ENCODE measurements around the gene OR52A1.
"Not testable (repeated sequence)": the region's sequence is repeated elsewhere in the genome, so short reads cannot be mapped to it uniquely, and the experiment has no call there.

The OR52A1 gene

DNA sequence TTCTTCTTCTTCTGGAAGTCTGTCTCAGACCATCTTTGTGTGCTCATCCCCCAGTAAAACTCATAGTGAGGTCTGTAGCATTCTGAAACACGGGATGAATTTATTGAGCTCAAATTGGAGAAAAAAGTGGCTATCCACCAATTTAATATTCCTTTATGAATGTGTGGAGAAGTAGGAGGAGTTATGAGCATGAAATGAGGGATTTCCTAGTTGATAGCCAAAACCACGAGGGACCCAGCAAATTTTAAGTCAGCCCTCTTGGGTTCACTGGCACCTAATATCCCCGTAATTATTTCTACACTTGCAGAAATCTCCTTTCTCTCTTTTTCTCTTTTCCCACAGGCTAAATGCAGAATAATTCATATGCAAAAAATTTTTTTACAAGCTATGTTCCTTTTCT is at the start of gene OR52A1:
Gene OR52A1, minus strand, starts transcription at position 101 of the 400 bp plus-strand sequence. CDS start 2,388 bp downstream, outside the sequence.
- no peak for DNase-seq (ENCODE audit: low read depth, low spot score)

DNA sequence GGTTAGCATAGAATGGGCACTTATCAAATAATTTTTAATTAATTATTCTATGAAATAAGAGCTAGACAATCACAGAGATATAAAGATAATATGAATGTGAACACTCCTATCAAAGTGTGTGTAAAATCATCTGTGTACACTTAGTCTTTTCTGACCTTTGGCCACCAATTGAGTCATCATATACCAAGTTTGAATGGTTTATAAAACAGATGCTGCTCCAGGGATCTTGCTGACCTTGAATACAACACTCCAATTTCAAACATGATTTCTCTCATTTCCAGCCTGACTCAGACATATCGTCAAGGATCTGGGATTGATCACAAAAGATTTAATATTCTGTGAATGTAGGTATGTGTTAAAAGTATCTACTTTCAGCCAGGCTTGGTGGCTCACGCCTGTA is 48.8 kb upstream of the OR52A1 start:
- DNase-seq (ENCODE audit: low read depth, low spot score) = no peak

DNA sequence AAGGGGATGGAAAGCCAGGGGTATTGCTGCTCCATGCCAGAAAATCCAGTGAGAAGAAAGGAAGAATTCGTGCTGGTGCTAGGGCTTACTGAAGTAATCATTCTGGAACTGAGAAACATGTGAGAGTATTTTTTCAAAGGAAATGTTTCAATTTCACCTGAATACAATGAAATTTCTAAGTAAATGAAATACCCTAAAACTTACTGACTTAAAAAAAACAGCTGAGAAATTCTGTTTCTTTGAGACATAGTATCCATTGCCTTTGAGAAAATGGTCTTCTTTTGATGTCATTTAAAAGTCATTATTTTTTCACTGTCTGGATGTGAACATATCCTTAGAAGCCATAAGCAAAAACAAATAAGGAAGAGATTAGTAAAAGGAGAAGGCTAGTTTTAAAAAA is 46.0 kb upstream of the OR52A1 start, which contains the start of gene OR51V1:
Gene OR51V1, minus strand, starts transcription at position 101 of the 400 bp plus-strand sequence. Its CDS starts 0 bp downstream, at position 101.
- no peak for DNase-seq (ENCODE audit: low read depth, low spot score)

DNA sequence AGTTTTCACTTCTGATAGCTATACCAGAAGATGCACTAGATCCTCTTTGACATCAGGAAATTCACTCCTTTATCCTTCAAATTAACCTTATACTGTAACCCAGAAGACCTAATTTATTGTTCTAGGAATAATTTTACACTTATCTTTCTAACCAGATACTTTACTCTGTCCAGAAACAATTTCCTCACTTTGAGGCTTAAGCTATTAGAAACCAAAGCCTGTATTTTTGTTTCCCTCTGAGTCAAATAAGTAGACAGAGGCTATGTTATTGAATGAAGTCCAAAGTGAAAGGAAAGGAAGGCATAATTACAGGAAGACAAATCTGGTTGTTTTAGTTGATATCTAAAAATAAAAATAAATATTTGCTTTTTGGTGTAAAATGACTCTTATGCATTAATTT is 43.7 kb upstream of the OR52A1 start:
- DNase-seq (ENCODE audit: low read depth, low spot score) = no peak

DNA sequence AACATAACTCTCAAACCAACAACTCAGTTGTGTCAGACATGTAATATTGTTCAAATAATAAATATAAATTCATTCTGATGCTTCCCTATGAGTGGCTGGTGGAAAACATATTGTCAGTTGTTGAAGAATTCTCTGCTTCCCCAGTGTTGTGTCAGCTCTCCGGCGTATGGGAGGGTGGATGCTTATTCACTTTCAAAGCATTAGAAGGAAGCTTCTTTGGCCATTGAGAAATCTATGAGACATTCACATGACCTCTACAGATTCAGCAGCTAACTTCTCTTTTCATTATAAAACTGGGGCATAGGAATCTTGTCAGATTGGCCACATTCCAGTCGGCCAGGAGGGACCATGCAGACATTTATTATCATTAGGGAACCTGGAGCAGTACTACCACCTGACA is 43.0 kb upstream of the OR52A1 start:
- no peak for DNase-seq (ENCODE audit: low read depth, low spot score)

DNA sequence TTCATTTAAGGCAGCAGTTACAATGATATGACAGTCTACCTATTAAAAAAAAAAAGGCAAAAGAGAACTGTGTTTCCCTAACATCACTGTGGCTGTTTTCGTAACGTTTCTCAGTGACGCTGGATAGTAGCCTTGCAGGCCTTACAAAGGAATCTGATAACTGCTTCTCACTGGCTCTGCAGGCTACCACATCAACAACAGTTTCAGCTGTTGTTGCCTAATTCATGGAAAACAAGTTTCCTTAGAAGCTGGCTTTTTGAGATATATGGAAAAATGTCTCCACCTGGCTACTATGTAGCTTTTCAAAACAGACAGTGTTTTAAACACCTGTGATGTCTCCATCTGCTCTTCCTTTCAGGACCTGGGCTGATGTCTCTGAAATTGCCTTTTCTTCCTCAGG is 42.2 kb upstream of the OR52A1 start:
- DNase-seq (ENCODE audit: low read depth, low spot score) = no peak

DNA sequence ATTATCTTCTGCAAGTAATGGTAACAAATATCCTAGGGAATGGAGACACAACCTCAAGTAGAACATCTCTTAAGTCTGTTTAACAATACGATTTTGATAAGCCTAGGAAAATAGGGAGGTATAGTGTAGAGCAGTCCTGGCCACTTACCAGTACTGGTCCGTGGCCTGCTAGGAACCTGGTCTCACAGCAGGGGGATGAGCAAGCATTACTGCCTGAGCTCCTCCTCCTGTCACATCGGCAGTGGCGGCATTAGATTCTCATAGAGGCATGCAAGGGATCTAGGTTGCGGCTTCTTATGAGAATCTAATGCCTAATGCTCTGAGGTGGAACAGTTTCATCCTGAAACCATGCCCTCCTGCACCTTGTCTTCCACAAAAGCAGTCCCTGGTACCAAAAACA is 41.5 kb upstream of the OR52A1 start:
- no peak for DNase-seq (ENCODE audit: low read depth, low spot score)

DNA sequence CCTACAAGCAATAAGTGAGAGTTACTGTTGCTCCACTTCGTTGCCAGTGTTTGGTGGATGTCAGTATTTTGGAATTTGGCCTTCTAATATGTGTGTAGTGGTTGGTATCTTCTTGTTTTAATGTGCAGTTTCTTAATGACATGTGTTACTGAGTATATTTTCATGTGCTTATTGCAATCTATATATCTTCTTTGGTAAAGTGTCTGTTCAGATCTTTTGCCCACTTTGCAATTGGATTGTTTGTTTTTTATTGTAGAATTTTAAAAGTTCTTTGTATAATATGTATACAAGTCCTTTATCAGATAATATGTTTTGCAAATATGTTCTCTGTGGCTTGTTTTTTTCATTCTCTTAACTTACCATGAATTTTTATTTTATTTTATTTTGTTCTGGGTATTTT is 38.2 kb upstream of the OR52A1 start:
- DNase-seq (ENCODE audit: low read depth, low spot score) = no peak

DNA sequence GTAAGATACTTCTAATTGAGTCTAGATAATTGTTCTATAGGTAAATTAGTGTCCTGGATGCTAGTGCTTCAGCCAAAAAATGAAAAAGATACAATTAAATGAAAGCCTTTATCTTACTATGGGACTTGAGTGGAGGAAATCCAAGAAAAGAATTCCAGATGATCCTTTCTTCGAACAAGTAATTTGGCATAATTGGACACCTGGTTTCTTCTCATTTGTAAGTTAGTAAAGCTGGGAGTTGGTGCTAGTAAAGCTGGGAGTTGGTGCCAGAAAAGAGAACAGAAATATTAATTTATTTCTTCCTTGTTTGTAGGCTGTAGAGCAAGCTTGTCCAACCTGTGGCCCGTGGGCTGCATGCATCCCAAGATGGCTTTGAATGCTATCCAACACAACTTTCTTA is 33.6 kb upstream of the OR52A1 start:
- no peak for DNase-seq (ENCODE audit: low read depth, low spot score)

DNA sequence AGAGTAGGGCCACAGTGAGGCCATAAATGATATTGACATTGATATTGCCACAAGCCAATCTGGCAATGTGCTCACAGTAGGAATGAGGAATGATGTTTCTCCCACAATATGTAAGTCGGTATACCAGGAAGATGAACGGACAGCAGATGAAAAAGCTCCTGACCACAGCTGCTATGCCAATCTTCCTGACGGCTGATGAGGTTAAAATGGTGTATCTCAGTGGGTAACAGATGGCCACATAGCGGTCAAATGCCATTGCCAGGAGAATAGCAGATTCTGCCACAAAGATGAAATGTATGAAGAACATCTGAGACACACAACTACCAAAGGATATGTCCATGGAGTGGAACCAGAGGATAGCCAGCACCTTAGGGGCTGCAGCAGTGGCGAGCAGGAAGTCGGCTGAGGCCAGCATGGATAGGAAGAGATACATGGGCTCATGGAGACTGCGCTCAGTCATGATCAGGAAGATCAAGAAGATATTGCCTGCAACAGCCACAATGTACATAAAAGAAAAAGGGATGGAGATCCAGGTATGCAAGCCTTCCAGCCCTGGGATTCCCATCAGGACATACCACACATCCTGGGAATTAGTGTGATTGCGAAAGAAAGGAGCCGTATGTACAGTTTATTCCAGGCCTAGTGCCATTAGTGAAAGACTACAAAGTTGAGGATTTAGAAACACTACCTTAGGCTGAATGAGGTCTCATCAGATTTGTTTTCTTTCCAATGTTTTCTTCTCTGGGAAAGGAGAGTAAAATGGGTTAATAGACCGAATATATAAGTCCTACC is 23.7 kb upstream of the OR52A1 start:
- DNase-seq (ENCODE audit: low read depth, low spot score) = no peak

DNA sequence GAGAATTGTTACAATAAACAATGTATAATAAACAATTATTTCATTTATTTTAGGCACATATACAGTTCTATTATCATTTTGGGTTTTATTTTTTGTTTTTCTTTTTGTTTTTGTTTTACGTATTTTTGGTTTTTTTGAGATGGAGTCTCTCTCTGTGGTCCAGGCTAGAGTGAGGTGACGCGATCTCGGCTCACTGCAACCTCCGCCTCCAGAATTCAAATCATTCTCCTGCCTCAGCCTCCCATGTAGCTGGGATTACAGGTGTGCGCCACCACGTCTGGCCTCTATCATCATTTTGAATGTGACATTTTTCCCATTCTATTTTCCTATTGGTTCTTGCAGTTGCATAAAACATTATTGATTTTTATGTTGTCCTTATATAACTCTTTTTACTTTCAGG is 20.4 kb upstream of the OR52A1 start:
- DNase-seq (ENCODE audit: low read depth, low spot score) = no peak

DNA sequence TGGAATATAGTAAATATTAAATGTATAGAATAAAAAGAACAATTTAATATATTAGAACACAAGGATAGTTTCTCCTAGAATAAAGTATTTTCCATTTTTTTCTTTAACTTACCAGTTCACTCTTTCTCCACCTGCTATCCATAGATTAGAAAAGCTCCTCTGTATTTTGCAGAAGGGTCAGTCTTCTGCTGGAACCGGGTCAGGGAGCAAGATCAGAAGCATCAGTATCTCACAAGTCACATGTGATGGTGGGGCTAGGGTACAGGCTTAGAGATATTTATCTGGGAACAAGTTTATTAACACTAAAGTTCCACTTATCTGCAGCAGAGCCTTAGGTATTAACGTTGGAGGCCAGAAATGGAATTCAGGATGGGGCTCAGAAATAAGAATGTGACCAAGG is 17.3 kb upstream of the OR52A1 start:
- DNase-seq (ENCODE audit: low read depth, low spot score) = no peak

DNA sequence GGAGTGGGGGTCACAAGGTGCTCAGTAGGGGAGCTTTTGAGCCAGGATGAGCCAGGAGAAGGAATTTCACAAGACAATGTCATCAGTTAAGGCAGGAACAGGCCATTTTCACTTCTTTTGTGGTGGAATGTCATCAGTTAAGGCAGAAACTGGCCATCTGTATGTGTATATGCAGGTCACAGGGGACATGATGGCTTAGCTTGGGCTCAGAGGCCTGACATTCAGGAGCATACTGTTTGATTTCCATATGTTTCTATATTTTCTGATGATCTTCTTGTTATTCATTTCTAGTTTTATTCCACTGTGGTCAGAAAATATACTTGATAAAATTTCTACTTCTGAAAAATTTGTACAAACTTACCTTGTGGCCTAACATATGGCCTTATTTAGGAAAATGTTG is 11.3 kb upstream of the OR52A1 start:
- not testable (repeated sequence) for DNase-seq (ENCODE audit: low read depth, low spot score)

DNA sequence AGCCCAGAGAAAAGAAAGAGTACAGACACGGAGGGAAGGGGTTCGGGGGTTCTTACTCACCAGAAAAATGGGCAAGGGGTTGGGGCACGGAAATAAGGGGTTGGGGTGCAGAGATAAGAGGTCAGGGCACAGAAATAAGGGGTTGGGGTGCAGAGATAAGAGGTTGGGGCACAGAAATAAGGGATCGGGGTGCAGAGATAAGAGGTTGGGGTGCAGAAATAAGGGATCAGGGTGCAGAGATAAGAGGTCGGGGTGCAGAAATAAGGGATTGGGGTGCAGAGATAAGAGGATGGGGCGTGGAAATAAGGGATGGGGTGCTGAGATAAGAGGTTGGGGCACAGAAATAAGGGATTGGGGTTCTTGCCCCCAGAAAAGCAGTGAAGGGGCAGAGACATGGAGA is 10.2 kb upstream of the OR52A1 start:
- DNase-seq (ENCODE audit: low read depth, low spot score) = not testable (repeated sequence)

DNA sequence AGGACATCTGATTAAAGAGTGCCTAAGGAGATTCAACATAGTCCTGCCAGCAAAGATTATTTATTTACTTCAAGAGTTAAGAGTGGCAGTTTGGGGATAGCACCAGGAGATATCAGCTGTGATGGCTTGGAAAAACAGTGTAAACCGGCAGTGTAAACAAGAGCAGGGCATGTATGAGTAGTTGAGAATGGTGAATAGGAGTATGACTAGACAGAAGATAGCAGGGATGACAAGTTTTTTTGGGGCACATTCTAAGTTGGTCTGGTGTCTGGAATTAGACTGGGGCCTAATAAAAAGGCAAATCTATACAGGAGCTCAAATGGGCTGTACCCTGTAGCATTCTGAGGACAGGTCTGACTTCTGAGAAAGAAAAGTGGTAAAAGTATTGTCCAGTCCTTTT is 6.5 kb upstream of the OR52A1 start:
- DNase-seq (ENCODE audit: low read depth, low spot score) = not testable (repeated sequence)

DNA sequence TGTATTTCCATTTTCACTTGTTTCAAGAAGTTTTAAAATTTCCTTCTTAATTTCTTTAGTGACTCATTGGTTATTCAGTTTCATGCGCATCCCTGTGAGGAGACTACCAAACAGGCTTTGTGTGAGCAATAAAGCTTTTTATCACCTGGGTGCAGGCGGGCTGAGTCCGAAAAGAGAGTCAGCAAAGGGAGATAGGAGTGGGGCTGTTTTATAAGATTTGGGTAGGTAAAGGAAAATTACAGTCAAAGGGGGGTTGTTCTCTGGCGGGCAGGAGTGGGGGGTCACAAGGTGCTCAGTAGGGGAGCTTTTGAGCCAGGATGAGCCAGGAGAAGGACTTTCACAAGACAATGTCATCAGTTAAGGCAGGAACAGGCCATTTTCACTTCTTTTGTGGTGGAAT is 5.7 kb upstream of the OR52A1 start:
- DNase-seq (ENCODE audit: low read depth, low spot score) = not testable (repeated sequence)

DNA sequence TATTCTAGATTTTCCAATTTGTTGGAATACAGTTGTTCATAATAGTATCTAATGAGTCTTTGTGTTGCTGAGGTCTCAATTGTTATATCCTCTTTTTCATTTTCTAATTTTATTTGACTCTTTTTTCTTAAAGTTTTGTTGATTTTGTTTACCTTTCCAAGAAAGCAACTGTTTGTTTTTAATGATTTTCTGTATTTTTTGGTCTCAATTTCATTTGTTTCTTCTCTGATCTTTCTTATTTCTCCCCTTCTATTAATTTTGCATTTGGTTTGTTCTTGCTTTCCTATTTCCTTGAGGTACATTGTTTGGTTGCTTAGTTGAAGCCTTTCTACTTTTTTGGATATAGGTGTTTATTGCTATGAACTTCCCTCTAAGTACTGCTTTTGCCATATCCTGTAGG is 5.2 kb upstream of the OR52A1 start:
- DNase-seq (ENCODE audit: low read depth, low spot score) = no peak

DNA sequence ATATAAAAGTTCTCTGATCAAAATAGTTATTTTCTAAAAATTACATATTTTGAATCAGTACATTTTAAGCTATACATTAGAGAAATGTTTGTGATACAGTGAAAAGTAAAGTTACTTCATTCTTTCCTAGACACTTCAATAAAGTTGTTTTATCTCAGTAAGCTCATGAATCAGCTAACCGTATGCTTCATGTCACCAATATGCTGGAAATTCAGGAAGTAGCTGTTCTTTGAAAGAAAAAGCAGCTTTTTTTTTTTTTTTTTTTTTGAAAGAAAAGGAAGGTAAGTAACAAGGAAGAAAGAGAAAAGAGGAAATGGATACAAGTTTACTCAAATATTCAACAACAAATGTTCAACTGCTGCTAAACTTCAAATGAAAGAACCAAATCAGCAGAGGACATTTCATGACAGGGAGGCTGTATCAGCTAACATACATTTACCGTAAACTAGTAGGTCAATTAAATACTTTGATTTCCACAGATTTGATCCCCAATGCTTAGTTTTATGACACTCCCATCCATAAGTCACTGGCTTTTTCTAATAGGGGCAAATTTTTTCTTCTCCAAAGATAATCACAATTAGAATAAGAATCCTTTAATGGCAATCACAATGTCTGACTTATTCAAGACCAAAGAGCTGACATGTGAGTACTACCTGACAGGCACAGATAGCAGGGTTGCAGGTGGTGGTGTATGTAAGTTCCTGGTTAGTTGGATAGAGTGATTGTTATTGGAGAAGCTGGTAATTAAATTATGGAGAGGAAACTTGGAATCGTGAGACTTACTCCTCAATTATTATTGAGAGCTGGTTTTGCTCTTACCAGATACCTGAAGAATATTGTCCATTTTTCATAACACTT is 754 bp downstream of the OR52A1 start:
- no peak for DNase-seq (ENCODE audit: low read depth, low spot score)

DNA sequence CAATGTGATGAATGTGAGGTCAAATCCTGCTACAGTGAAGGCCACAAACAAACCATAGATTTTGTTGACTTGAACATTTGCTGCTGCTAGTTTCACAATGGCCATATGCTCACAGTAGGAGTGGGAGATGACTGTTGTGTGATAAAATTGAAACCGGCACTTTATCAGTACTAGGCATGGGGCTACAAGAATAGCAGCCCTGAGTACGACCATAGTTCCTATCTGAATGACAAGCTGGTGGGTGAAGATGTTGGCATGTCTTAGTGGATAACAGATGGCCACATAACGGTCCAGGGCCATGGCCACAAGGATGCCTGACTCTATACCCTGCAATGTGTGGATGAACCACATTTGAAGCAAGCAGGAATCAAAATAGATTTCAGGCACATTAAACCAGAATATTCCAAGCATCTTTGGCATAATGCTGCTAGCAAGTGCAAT is 2.8 kb downstream of the OR52A1 start:
- no peak for DNase-seq (ENCODE audit: low read depth, low spot score)

DNA sequence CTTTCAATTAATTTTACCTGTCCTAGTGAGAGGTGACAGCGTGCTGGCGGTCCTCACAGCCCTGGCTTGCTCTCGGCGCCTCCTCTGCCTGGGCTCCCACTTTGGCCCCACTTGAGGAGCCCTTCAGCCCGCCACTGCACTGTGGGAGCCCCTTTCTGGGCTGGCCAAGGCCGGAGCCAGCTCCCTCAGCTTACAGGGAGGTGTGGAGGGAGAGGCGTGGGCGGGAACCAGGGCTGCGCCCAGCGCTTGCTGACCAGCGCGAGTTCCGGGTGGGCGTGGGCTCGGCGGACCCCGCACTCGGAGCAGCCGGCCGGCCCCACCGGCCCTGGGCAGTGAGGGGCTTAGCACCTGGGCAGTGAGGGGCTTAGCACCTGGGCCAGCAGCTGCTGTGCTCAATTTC is 10.4 kb downstream of the OR52A1 start:
- DNase-seq (ENCODE audit: low read depth, low spot score) = not testable (repeated sequence)

DNA sequence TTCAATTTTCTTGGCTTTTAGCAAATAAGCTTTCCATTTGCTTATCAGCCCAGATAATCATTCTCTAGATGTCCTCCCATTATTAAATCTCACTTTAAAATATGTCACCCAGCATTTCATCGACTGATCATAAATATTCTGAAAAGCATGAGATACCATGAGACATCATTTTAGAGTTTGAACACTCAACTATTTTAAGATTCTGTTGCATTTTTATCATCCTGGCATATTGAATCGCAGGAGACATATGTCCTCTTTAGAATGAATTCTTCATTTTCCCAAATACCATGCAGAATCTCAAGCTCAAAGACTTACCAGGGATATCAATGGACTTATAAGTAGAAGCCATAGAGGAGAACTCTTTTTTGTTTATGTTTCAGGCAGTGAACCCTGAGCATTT is 16.6 kb downstream of the OR52A1 start, which contains the start of gene OR52A5:
Gene OR52A5, minus strand, starts transcription at position 361 of the 400 bp plus-strand sequence. CDS start 5,714 bp downstream, outside the sequence.
- DNase-seq (ENCODE audit: low read depth, low spot score) = no peak

DNA sequence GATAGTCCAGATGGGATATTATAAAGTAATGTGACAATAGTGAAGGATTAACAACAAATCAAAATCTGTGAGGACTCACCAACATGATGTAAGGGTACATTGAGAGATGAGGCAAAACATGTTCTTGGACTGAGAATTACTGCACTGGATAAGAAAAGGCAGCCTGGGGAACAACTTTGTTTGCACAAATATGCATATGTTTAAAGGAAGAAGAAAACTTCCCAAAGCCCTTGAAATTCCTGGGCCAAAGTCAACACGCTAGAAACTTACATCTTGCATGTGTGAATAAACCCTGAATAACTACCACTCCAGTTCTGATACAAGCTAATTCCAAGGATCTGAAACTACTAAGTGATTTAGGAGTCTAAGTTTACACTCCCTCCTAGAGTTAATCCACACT is 17.5 kb downstream of the OR52A1 start:
- no peak for DNase-seq (ENCODE audit: low read depth, low spot score)

DNA sequence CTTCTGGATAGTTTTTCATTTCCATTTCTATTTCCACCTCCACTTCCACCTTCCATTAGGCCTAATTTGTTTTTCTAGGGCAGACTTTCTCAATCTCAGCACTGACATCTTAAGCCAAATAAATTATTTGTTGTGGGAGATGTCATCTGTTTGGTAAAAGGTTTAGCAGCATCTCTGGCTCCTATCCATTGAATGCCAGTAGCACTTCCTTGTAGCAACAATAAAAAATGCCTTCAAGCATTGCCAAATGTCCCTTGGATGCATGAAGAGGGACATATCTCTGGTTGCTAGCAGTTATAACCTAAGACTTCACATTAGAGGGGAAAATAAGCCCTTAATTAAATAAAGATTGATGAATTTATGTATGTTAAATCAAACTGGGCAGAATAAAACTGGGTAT is 18.3 kb downstream of the OR52A1 start:
- DNase-seq (ENCODE audit: low read depth, low spot score) = no peak
